HAP-1 (cell line): ENCODE results near the gene DOCK9.
"Not testable (repeated sequence)": the region's sequence is repeated elsewhere in the genome, so short reads cannot be mapped to it uniquely, and the experiment has no call there.

Experiments used
- DNase-seq, 2 experiments: peaks; one replicate each; pipeline ENCODE4 v3.0.0-alpha.2; 2016 to 2020; ENCODE audit warnings: low spot score in 2 of 2
- H3K27me3 ChIP-seq: fragments of 250-450 bp; sonication (Bioruptor Pico); 2 replicates; pipeline ENCODE4 v1.5.1; 2020; ENCODE audit warnings: low read depth, mild to moderate bottlenecking, moderate library complexity
- H3K36me3 ChIP-seq: fragments of 250-450 bp; sonication (Bioruptor Pico); replicated peaks from 2 replicates; pipeline ENCODE4 v1.5.1; 2020; ENCODE audit warnings: mild to moderate bottlenecking
- H3K4me1 ChIP-seq: fragments of 250-450 bp; sonication (Bioruptor Pico); 2 replicates; pipeline ENCODE4 v1.5.1; 2020; ENCODE audit warnings: mild to moderate bottlenecking
- H3K4me3 ChIP-seq: fragments of 250-450 bp; sonication (Bioruptor Pico); 2 replicates; pipeline ENCODE4 v1.5.1; 2020; ENCODE audit warnings: mild to moderate bottlenecking, moderate library complexity
- H3K9me3 ChIP-seq: fragments of 250-450 bp; sonication (Bioruptor Pico); 2 replicates; pipeline ENCODE4 v1.5.1; 2020; ENCODE audit warnings: mild to moderate bottlenecking, moderate library complexity
- in situ Hi-C: fragments of 300-500 bp; cut with MboI; formaldehyde crosslinking; loops from 3 replicates; pipeline ENCODE4 v1.14.3; 2020; ENCODE audit warnings: low sequenced_read_pairs, inconsistent platforms, mixed read lengths

Gene DOCK9

GRCh38 chr13:98824376-98825160, 153.3 kb downstream of the DOCK9 start:
- no peaks in the 10 kb centered on the region for H3K9me3 ChIP-seq
- H3K36me3 ChIP-seq: no peaks in the 10 kb centered on the region; the same call in 1 of the 2 replicates
- in situ Hi-C loops: loop anchor here (25.0 kb wide), 1 partner anchor 387 kb away; no protein-coding TSS in a partner anchor
- no peak for DNase-seq
- no peaks in the 10 kb centered on the region for H3K4me1 ChIP-seq
- no peaks in the 10 kb centered on the region for H3K27me3 ChIP-seq
- H3K4me3 ChIP-seq: no peak overlapping the region

GRCh38 chr13:98823442-98823841, 154.4 kb downstream of the DOCK9 start:
- Histone ChIP-seq H3K4me3 (no peak overlapping the region), H3K4me1 (no peaks in the 10 kb centered on the region), H3K9me3 (no peaks in the 10 kb centered on the region), H3K36me3 (no peaks in the 10 kb centered on the region; the same call in 1 of the 2 replicates), H3K27me3 (no peaks in the 10 kb centered on the region)
- in situ Hi-C loops: no loop called here
- no peak for DNase-seq

- Histone ChIP-seq H3K4me3 (no peak overlapping the region), H3K4me1 (no peaks in the 10 kb centered on the region), H3K27me3 (no peaks in the 10 kb centered on the region), H3K36me3 (no peaks in the 10 kb centered on the region; the same call in 1 of the 2 replicates), H3K9me3 (no peaks in the 10 kb centered on the region)
- in situ Hi-C loops: no loop called here
- DNase-seq: no peak
Observed at GRCh38 chr13:98822225-98822606, 155.6 kb downstream of the DOCK9 start.

- Histone ChIP-seq H3K27me3 (no peaks in the 10 kb centered on the region), H3K4me3 (no peak overlapping the region), H3K4me1 (no peaks in the 10 kb centered on the region), H3K36me3 (no peaks in the 10 kb centered on the region; the same call in 1 of the 2 replicates), H3K9me3 (no peaks in the 10 kb centered on the region)
- in situ Hi-C loops: no loop called here
- no peak for DNase-seq
Observed at GRCh38 chr13:98821372-98822224, 156.3 kb downstream of the DOCK9 start.

DNA sequence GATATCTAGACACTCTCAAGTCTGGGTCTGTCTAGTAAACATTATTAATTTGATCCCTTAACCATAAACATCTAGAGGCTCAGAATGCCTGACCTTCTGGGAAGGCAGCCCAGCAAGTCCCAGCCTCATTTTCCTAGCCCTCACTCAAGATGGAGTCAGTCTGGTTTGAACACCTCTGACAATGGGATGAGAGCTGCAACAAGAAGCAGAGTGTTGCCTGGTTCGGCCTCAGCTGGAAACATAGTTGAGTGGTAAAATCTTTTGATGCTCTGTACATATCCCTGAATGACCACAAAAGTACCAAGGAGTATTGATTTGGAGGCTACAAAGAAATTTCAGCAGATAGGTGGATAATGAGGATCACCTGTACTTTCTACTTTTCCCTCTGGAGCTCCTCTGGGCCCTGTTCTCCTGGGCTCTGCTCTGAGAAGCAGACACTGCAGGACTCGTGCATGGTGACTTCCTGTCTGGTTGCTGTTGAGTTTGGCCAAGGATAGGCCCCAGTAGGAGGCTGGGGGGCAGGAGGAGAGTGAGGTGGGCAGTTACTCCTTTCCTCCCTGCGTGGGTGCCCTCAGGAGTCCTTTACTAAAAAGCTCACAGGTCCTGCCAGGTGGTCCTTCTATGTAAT, 157.0 kb downstream of the DOCK9 start:
- H3K4me3 ChIP-seq: no peak overlapping the region
- H3K9me3 ChIP-seq: no peaks in the 10 kb centered on the region
- no peaks in the 10 kb centered on the region for H3K27me3 ChIP-seq
- no peak for DNase-seq
- in situ Hi-C loops: no loop called here
- H3K36me3 ChIP-seq: no peaks in the 10 kb centered on the region; the same call in 1 of the 2 replicates
- H3K4me1 ChIP-seq: no peaks in the 10 kb centered on the region

DNA sequence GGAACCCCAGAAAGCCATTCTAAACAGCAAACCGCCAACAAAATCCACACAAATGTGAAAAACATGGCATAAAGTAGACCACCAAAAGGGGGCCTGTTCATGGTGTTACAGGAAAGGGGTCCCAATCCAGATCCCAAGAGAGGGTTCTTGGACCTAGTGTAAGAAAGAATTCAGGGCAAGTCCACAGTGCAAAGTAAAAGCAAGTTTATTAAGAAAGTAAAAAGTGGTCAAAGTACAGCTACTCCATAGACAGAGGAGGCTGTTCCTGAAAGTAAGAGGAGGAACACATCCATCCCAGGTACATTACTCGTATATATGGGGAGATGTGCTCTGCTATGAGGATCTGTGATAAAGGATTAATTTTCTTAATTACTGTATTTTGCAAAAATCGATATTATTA, 157.6 kb downstream of the DOCK9 start:
- H3K4me1 ChIP-seq: no peaks in the 10 kb centered on the region
- in situ Hi-C loops: no loop called here
- no peaks in the 10 kb centered on the region; the same call in 1 of the 2 replicates for H3K36me3 ChIP-seq
- H3K9me3 ChIP-seq: no peaks in the 10 kb centered on the region
- H3K4me3 ChIP-seq: no peak overlapping the region
- no peak for DNase-seq
- no peaks in the 10 kb centered on the region for H3K27me3 ChIP-seq

- in situ Hi-C loops: no loop called here
- Histone ChIP-seq H3K27me3 (no peaks in the 10 kb centered on the region), H3K4me1 (no peaks in the 10 kb centered on the region), H3K9me3 (no peaks in the 10 kb centered on the region), H3K36me3 (no peaks in the 10 kb centered on the region; the same call in 1 of the 2 replicates), H3K4me3 (no peak overlapping the region)
- no peak for DNase-seq
Observed at GRCh38 chr13:98819382-98820010, 158.4 kb downstream of the DOCK9 start.

DNA sequence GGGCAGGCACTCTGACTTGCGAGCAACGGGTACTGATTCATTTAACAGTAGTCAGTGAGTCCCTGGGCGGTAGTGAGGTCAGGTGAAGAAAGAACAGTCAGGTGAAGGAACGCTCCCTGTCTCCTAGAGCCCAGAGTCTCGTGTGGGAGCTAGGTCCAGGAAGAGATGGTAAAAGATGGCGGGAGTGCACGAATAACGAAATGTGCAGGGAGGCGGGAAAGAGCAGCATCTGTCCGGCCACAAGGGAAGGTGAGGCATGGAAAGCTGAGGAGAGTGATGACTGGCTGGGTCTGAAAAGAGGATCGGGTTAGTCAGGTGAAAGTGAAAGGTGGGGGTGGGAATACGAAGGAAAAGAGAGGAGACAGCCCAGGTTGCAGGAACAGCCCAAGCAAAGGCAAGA, 161.5 kb downstream of the DOCK9 start:
- H3K27me3 ChIP-seq: no peaks in the 10 kb centered on the region
- no peaks in the 10 kb centered on the region for H3K36me3 ChIP-seq
- no peak for DNase-seq
- H3K4me1 ChIP-seq: no peaks in the 10 kb centered on the region
- H3K4me3 ChIP-seq: no peak overlapping the region
- in situ Hi-C loops: no loop called here
- no peaks in the 10 kb centered on the region for H3K9me3 ChIP-seq

DNA sequence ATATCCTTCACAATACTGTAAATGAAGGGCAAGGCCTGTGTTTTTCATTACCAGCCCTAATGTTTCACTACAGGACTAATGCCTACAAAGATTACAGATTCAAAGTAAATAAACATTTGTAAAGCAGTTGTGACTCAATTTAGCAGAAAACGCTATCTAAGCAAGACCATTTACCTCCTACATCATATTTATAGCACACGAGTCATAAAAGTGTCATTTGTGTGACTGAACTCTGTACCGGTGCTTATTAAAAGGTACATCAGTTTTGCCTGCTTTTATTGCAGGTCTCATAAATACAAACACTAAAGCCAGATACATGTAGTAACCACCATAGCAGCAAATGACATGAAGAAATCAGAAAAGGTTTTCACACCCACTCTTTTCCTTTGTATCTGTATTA, 163.9 kb downstream of the DOCK9 start:
- no peaks in the 10 kb centered on the region for H3K9me3 ChIP-seq
- no peaks in the 10 kb centered on the region for H3K36me3 ChIP-seq
- H3K27me3 ChIP-seq: no peaks in the 10 kb centered on the region
- H3K4me1 ChIP-seq: no peaks in the 10 kb centered on the region
- no peak overlapping the region for H3K4me3 ChIP-seq
- DNase-seq: no peak
- in situ Hi-C loops: no loop called here

- H3K4me3 ChIP-seq, in situ Hi-C loops, H3K27me3 ChIP-seq, H3K36me3 ChIP-seq, H3K9me3 ChIP-seq, H3K4me1 ChIP-seq, DNase-seq: not testable (repeated sequence)
Observed at GRCh38 chr13:98812186-98812790, 165.6 kb downstream of the DOCK9 start.

GRCh38 chr13:98810746-98811145, 167.1 kb downstream of the DOCK9 start:
- in situ Hi-C loops: no loop called here
- no peaks in the 10 kb centered on the region for H3K9me3 ChIP-seq
- no peaks in the 10 kb centered on the region for H3K4me1 ChIP-seq
- no peak for DNase-seq
- no peaks in the 10 kb centered on the region for H3K36me3 ChIP-seq
- no peaks in the 10 kb centered on the region for H3K27me3 ChIP-seq
- H3K4me3 ChIP-seq: no peak overlapping the region

DNA sequence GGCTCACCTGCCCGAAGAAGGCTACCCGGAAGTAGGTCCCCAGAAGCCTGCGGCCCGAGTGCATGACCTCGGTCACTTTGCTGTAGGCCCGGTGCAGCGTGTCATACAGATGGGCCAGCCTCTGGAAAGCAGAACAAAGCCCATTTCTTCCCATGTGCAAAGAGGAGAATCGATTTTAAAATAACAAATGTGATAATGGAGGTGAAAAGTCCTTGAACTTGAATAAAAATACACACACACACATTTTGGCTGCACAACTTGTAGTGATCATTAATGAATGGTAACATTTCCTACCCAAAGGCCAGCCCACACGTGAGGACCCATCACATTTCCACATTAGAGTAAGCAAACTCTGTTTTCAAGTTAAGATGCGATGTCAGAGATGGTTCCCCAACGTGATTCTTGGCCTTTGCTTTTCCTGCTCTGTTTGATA, 168.5 kb downstream of the DOCK9 start:
- H3K9me3 ChIP-seq: no peaks in the 10 kb centered on the region
- no peak overlapping the region for H3K4me3 ChIP-seq
- DNase-seq: no peak
- no peaks in the 10 kb centered on the region for H3K27me3 ChIP-seq
- in situ Hi-C loops: no loop called here
- no peaks in the 10 kb centered on the region for H3K4me1 ChIP-seq
- no peaks in the 10 kb centered on the region for H3K36me3 ChIP-seq

DNA sequence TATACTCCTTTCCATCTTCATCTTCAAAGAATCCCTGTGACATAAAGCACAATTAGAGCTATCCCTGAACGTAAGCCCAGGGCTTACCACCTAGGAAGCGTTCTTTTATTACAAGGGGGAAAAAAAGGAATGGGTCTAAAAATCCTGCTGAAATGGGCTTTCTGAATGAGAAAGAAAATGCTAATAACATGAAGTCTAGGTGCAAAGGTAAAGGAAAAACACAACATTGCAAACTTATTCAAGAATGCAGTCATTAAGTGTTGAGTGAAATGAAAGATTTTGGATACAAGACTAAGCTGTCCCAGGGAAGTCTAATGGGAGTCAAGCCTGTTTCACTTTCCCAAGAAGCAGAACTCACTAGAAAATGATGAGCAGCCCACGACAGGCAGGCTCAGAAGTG, 170.1 kb downstream of the DOCK9 start:
- in situ Hi-C loops: no loop called here
- Histone ChIP-seq H3K36me3 (no peaks in the 10 kb centered on the region), H3K9me3 (no peaks in the 10 kb centered on the region), H3K27me3 (no peaks in the 10 kb centered on the region), H3K4me1 (no peaks in the 10 kb centered on the region), H3K4me3 (no peak overlapping the region)
- no peak for DNase-seq
